ENCODE measurements around the gene YEATS4.

Gene YEATS4

GRCh38 chr12:69342421-69342820 lies 17.1 kb upstream of the YEATS4 start:
- DNase-seq, result no peak

GRCh38 chr12:69343357-69343756 lies 16.2 kb upstream of the YEATS4 start:
- no peak for DNase-seq

- no peak for DNase-seq
Measured at GRCh38 chr12:69343885-69344612, 15.5 kb upstream of the YEATS4 start.

GRCh38 chr12:69345077-69345476 lies 14.5 kb upstream of the YEATS4 start:
- DNase-seq, result no peak

GRCh38 chr12:69345742-69346141 lies 13.8 kb upstream of the YEATS4 start:
- DNase-seq, result no peak

GRCh38 chr12:69348162-69348938 lies 11.2 kb upstream of the YEATS4 start, which contains the start of gene LYZ:
LYZ (plus strand) TSS chr12:69348381; CDS start chr12:69348409, 28 bp downstream.
- DNase-seq, result no peak

GRCh38 chr12:69350002-69350626 lies 9.4 kb upstream of the YEATS4 start:
- no peak for DNase-seq

- DNase-seq, result no peak
Measured at GRCh38 chr12:69350777-69351176, 8.8 kb upstream of the YEATS4 start.

- no peak for DNase-seq
Measured at GRCh38 chr12:69351462-69352236, 7.9 kb upstream of the YEATS4 start.

GRCh38 chr12:69352904-69353303 lies 6.6 kb upstream of the YEATS4 start:
- no peak for DNase-seq

- DNase-seq, result no peak
Measured at GRCh38 chr12:69354172-69354555, 5.4 kb upstream of the YEATS4 start.

- no peak for DNase-seq
Measured at GRCh38 chr12:69354556-69355187, 4.9 kb upstream of the YEATS4 start.

GRCh38 chr12:69355363-69356028 lies 4.0 kb upstream of the YEATS4 start:
- DNase-seq, result no peak

- DNase-seq, result no peak
Measured at GRCh38 chr12:69360348-69360672, 767 bp downstream of the YEATS4 start.

- DNase-seq, result no peak
Measured at GRCh38 chr12:69366796-69367195, 7.3 kb downstream of the YEATS4 start.

GRCh38 chr12:69368171-69368570 lies 8.6 kb downstream of the YEATS4 start:
- DNase-seq, result no peak

GRCh38 chr12:69383074-69383473 lies 23.5 kb downstream of the YEATS4 start:
- DNase-seq, result no peak

- no peak for DNase-seq
Measured at GRCh38 chr12:69385038-69385437, 25.5 kb downstream of the YEATS4 start.

GRCh38 chr12:69386921-69387320 lies 27.4 kb downstream of the YEATS4 start:
- no peak for DNase-seq

- DNase-seq, result no peak
Measured at GRCh38 chr12:69388371-69388770, 28.8 kb downstream of the YEATS4 start.

GRCh38 chr12:69389831-69390230 lies 30.3 kb downstream of the YEATS4 start:
- no peak for DNase-seq
